H7 (cell line): ENCODE measurements around the gene RNU6-9. TPM values are rescaled to one million over a fixed set of nuclear protein-coding genes. Genes with fewer than 3 reads are reported as not detected.

ENCODE experiments used
- DNase-seq: peaks from one replicate; pipeline ENCODE4 v3.0.0; 2012
- H3K27me3 ChIP-seq: 2 replicates; pipeline ENCODE4 v1.6.0; 2011; ENCODE audit warnings: mild to moderate bottlenecking, low read length; ENCODE audit not compliant: control insufficient read depth, insufficient read depth
- H3K36me3 ChIP-seq: replicated peaks from 2 replicates; pipeline ENCODE4 v1.5.1; 2011; ENCODE audit warnings: low read length; ENCODE audit not compliant: control insufficient read depth, insufficient read depth
- H3K4me3 ChIP-seq: 2 replicates; pipeline ENCODE4 v1.5.1; 2011; ENCODE audit warnings: low read depth, mild to moderate bottlenecking, control low read depth, low read length, moderate library complexity; ENCODE audit not compliant: insufficient read depth
- total RNA-seq: library from RNA; depleted of rRNA; stranded (reverse); fragments of >200 nt; shearing (Covaris generic); gene quantifications from 2 replicates; pipeline ENCODE4 v1.2.3, GENCODE V29; 2014

RNU6-9 gene
- total RNA-seq, 1 experiment from 2014 or later, result not detected

DNA sequence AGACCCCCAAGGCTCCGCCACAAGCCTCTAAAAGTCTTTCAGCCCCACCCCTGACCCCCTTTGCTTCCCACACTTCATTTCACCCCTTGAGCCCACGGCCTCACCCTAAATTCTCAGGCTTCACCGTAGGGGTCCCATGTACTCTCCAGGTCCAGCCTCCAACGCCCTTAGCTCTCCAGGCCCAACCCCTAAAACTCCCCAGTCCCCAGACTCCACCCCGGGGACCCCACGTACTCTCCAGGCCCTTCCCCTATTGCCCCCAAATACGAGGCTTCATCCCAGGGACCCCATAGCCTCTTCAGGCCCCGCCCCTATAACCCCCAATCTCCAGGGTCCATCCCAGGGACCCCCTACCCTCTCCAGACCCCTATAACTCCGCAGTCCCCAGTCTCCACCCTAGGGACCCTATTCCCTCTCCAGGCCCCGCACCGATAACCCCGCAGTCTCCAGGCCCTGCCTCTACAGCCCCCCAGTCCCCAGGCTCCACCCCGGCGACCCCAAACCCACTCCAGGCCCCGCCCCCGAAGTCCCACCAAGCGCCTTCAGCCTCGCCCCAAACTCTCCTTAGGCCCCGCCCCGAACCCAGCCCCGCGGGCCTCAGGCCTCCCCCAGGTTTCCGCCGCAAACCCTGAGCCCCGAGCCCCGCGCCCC is 916 bp upstream of the RNU6-9 start:
- Histone ChIP-seq H3K4me3 (peak overlapping the region; percentile 76), H3K27me3 (no peaks in the 10 kb centered on the region), H3K36me3 (peaks cover 2% of the 10 kb centered on the region)
- peak; percentile 94 for DNase-seq

DNA sequence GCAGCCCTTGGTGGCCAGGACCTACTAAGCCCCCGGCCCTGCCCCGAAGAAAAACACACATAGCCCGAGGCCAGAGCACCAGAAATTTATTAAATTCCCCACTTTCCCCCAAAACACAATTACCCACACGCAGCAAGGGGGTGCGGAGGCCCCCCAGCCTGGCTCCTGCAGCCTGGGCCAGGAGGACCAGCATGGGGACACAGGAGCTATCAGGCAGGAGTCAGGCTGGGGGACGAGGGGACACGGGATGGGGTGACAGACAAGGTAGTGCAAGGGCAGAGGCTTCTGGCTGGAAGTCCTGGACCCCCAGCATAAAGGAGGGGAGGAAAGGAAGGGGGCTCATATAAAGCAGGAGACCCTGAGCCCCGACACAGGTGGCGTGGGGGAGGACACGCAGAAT is 3.1 kb downstream of the RNU6-9 start:
- H3K36me3 ChIP-seq, result no peaks in the 10 kb centered on the region; the same call in 1 of the 2 replicates
- DNase-seq, result no peak
- H3K4me3 ChIP-seq, result no peak overlapping the region
- no peaks in the 10 kb centered on the region for H3K27me3 ChIP-seq

DNA sequence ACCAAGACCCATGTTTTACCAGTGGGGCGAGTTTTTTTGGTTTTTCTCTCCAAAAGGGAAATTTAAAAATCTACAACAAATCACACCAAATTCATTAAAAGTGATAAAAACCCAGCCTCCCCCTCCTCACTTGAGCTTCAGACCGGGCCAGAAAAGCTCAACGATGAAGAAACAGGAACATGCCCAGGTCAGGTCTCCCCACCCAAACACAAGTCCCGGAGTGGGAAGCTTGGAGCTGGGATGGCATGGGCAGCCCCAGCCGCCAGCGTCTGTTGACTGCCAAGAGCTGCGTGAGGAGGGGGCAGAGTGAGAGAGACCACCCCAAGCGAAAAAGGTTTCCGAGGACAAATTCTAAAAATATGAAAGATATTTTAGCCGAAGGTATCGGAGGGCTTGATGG is 3.7 kb downstream of the RNU6-9 start:
- no peak for DNase-seq
- H3K27me3 ChIP-seq, result no peaks in the 10 kb centered on the region
- no peaks in the 10 kb centered on the region; the same call in 1 of the 2 replicates for H3K36me3 ChIP-seq
- H3K4me3 ChIP-seq, result no peak overlapping the region

DNA sequence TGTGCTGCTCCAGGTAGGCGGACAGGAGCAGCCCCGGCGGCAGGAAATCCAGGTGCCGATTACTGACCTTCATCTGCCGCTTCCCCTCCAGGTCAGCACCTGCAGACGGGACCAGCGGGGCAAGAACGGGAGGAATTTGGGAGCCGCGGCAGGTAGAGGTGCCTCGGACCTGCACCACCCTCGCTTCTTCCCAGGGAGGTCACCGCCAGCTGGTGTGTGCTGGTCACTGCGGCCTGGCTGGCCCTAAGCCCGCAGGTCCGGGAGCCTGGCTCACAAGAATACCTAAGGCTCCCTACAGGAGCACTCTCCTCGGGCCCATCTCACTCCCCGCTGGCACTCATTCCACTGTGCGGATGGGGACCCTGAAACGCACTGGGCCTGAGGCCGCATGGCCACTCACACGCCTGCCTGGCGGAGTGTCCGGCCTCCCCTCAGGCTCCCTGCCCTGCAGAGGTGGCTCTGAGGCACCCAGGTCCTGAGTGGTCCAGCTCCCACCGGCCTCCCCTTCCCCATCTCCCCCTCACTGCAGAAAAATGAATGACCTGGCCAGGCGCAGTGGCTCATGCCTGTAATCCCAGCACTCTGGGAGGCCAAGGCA is 4.3 kb downstream of the RNU6-9 start:
- DNase-seq, result peak; percentile 87
- Histone ChIP-seq H3K4me3 (no peak overlapping the region), H3K36me3 (no peaks in the 10 kb centered on the region; the same call in 1 of the 2 replicates), H3K27me3 (no peaks in the 10 kb centered on the region)

DNA sequence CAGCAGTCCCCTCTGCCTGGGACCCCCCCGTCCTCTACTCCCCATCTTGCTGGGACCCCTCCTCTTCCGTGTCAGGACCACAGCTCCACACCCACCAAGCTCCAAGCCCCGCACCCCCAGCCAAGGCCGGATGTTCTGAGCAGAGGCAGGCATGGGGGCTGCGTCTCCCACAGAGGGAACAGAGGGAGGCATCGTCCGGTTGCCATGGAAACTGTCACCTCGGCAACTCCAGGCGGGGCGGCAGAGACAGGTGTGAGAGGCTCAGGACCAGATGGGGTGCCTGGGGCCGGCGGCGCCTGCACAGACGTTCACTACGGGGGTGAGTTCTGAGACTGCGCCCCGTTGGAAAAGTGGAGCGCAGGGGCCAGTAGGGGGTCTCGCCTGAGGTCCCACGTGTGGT is 5.4 kb downstream of the RNU6-9 start:
- Histone ChIP-seq H3K27me3 (no peaks in the 10 kb centered on the region), H3K36me3 (no peaks in the 10 kb centered on the region; the same call in 1 of the 2 replicates), H3K4me3 (no peak overlapping the region)
- peak; percentile 93 for DNase-seq

DNA sequence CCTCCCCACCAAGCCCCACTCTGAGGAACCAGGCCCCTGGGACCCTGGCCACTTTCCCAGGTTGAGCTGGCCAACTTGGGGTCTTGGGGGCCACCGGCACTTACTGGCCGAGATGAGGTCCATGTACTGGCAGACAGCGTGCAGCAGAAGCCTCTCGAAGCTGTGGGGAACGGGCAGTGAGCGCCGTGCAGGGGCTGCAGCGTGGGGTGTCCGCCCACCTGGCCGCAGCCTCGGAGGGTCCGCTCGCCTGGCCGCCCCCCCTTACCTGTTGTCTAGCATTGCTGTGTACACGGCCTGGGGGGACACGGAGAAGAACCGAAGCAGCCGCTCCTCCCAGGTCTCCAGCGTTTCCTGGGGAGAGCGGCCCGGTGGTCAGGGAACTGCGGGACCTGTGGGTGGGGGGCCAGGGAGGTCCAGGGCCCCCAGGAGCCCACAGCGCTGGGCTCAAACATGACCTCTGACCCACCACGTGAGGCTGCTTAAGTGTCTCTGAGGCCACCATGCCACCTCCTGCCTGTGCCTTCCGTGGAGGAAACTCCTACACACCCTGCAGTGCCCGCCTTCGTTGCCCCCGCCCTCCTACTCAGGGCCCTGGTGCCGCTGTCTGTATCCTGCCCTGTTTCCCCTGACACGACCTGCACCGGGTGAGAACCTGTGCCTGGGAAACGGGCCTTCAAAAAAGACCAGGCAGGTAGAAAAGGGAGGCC is 6.2 kb downstream of the RNU6-9 start:
- Histone ChIP-seq H3K36me3 (no peaks in the 10 kb centered on the region; the same call in 1 of the 2 replicates), H3K27me3 (no peaks in the 10 kb centered on the region), H3K4me3 (no peak overlapping the region)
- no peak for DNase-seq

DNA sequence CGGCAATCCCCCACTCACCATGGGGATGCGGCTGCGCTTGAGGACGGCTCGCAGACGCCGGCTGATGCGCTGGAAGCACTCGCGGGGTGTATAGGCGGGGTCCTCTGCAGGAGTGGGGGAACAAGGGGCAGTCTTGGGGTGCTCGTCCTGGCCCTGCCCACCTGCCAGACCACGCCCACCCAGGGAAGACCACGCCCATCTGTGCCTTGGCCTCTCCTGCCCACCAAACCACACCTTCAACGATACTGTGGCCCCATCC is 6.7 kb downstream of the RNU6-9 start:
- H3K4me3 ChIP-seq, result no peak overlapping the region
- no peak for DNase-seq
- H3K36me3 ChIP-seq, result no peaks in the 10 kb centered on the region; the same call in 1 of the 2 replicates
- H3K27me3 ChIP-seq, result no peaks in the 10 kb centered on the region

DNA sequence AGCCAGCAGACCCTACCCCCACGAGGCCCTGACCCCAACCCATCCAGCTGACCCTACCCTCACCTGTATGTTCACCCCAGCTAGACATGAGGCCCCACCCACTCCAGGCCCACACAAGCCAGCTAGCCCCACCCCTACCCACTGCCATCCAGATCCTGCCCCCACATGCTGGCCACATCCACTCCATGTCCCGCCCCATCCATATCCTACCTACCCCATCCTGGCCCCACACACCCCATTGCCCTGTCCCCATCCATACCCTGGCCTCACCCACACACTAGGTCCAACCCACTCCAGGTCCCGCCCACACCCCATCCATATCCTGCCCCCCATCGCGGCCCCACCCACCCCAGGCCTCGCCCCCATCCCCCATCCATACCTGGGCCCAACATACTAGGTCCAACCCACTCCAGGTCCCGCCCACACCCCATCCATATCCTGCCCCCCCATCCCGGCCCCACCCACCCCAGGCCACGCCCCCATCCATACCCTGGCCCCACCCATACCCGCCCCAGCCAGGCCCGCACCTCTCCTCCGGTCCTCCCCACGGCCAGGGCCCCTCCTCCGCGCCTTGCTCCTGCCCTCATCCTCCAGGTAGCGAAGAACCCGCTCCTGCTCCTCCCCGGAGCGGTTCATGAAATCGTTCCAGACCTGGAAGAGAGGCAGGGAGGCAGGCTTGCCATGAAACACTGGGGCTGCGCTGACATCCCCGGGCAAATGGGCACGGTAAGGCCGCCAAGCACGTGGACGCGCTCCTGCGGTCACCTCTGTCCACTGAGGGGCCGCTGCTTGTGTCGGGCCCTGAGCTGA is 7.2 kb downstream of the RNU6-9 start:
- H3K4me3 ChIP-seq, result no peak overlapping the region
- H3K36me3 ChIP-seq, result no peaks in the 10 kb centered on the region; the same call in 1 of the 2 replicates
- peak; percentile 99 for DNase-seq
- H3K27me3 ChIP-seq, result no peaks in the 10 kb centered on the region

DNA sequence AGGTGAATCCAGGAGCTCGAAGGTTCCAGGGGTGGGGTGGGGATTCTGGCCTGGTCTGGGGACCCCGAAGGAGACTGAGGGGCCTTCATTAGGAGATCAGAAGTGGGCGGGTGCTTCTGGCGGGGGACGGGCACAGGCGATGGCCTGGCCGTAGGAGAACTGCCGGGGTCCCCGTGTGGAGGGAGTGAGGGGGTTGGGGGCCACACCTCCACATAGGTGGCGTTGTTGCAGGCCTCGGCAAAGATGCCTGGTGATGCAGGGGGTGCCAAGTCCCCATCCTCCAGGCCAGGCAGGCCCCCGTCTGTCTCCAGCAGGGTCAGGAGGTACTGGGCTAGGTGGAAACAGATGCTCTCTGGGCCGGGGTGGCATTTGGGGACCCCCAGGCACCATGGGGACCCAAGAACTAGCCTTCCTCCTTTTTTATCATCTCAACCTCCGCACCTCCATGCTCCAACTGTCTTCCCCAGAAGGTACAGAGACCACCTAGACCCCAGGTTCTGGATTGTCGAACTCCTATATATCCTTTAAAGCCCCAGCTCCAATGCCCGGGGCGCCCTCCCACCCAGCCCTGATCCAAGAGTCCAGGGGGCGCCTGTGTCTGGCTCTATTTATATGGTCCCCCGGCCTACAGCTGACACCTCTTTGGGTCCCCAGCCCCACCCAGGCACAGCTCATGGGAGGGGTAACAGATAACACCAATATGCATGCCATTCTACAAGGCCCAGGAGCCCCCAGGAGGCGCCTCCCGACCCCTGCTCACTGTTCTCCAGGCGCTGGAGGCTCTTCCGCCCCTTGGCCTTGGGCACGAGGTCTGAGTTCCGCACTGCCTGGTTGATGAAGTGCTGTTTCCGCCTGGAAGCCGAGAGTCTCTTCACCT is 8.2 kb downstream of the RNU6-9 start:
- Histone ChIP-seq H3K27me3 (no peaks in the 10 kb centered on the region), H3K4me3 (no peak overlapping the region), H3K36me3 (no peaks in the 10 kb centered on the region; the same call in 1 of the 2 replicates)
- no peak for DNase-seq

DNA sequence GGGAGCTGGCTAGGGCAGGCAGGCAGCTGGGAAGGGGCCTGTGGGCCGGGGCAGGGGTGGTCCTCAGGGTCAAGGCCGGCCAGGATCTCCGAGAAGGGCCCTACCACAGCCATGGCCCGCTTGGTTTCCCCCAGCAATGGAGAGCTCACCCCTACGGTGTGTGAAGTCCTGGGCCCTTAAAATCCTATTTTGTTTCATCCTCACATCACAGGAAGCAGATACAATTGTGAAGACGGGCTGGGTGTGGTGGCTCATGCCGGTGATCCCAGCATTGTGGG is 8.7 kb downstream of the RNU6-9 start:
- no peaks in the 10 kb centered on the region; the same call in 1 of the 2 replicates for H3K36me3 ChIP-seq
- H3K27me3 ChIP-seq, result no peaks in the 10 kb centered on the region
- DNase-seq, result no peak
- H3K4me3 ChIP-seq, result no peak overlapping the region

DNA sequence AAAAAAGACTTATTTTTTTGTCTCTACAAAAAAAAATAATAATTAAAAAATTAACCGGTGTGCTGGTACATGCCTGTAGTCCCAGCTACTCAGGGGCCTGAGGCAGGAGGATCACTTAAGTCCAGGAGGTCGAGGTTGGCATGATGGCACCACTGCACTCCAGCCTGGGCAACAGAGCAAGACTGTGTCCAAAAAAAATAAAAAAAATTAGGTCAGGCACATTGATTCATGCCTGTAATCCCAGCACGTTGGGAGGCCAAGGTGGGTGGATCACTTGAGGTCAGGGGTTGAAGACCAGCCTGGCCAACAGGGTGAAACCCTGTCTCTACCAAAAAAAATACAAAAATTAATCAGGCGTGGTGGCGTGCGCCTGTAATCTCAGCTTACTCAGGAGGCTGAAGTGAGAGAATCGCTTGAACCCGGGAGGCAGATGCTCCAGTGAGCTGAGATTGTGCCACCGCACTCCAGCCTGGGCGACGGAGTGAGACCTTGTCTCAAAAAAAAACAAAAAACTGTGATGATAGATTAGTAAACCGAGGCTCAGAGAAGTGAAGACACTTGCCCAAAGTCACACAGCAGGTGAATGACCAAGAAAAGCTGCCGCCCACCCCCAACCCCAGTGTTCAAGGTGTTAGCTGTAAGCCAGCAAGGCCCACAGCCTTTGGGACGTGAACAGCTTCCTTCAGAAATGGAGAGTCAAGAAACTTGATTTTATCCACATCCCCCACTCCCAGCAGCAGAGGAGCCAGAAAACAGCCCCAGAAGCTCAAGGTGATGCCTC is 9.4 kb downstream of the RNU6-9 start:
- no peak overlapping the region for H3K4me3 ChIP-seq
- no peak for DNase-seq
- no peaks in the 10 kb centered on the region; the same call in 1 of the 2 replicates for H3K36me3 ChIP-seq
- H3K27me3 ChIP-seq, result no peaks in the 10 kb centered on the region

DNA sequence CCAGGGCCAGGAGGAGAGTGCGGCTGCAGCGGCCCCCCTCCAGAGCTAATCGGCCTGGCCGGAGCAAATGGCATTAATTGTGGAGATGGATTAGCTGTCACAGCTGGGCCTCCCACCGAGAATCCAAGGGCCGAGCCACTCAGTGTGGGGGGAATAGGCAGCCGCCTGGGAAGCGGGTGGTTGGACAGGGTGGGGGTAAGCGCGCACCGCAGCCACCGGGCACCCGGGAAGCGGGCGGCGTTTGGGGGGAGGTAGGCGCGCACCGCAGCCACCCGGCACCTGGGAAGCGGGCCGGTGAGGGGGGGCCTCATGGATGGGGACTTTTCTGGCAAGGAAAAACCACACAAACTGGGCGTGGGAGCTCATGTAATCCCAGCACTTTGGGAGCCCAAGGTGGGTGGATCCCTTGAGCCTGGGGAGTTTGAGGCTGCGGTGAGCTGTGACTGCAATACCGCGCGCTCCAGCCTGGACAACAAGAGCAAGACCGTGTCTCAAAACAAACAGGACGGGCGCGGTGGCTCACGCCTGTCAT is 10.0 kb downstream of the RNU6-9 start:
- H3K27me3 ChIP-seq, result no peaks in the 10 kb centered on the region
- H3K36me3 ChIP-seq, result no peaks in the 10 kb centered on the region; the same call in 1 of the 2 replicates
- H3K4me3 ChIP-seq, result no peak overlapping the region
- DNase-seq, result no peak

DNA sequence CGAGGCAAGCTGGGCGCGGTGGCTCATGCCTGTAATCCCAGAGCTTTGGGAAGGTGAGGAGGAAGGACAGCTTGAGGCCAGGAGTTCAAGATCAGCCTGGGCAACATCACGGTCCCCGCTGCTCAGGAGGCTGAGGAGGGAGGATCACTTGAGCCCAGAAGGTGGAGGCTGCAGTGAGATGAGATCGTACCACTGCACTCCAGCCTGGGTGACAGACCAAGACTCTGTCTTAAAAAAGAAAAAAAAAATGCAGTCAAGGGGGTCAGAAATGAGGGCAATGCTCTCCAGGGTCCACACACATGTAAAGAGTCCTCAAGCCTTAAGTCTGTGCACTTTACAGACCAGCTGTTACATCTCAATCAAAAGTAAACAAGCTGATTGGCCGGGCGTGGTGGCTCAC is 11.3 kb downstream of the RNU6-9 start:
- Histone ChIP-seq H3K27me3 (no peaks in the 10 kb centered on the region), H3K36me3 (no peaks in the 10 kb centered on the region; the same call in 1 of the 2 replicates), H3K4me3 (no peak overlapping the region)
- DNase-seq, result no peak
